GM21619 (cell line): ENCODE measurements around the gene LRSAM1.

ENCODE experiments used
- ATAC-seq: cut with Tn5 transposase; IDR thresholded peaks from one replicate; pipeline ENCODE4 v1.9.1; 2021; ENCODE audit not compliant: unreplicated experiment

The LRSAM1 gene

GRCh38 chr9:127509955-127510299 lies 58.6 kb downstream of the LRSAM1 start:
- no peak for ATAC-seq

DNA sequence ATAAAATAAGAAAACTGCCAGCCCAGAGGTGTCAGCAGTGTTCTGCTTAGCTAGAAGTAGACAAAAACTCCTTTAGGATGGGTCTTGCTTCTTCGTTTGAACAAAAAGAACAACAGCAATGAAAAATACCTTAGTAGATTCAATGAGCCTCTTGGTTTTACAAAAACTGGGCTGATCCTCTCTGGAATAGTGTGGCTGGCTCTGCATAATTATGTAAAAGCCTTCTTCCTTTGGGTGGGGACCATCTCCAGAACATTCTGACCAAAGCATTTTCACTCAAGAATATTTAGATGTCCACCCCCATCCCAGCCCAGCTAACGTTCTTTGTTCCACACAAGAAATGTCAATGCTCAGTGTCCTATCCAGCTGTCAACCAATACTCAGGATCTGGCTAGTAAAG lies 63.2 kb downstream of the LRSAM1 start:
- no peak for ATAC-seq

GRCh38 chr9:127516835-127517607 lies 65.7 kb downstream of the LRSAM1 start:
- ATAC-seq: no peak

DNA sequence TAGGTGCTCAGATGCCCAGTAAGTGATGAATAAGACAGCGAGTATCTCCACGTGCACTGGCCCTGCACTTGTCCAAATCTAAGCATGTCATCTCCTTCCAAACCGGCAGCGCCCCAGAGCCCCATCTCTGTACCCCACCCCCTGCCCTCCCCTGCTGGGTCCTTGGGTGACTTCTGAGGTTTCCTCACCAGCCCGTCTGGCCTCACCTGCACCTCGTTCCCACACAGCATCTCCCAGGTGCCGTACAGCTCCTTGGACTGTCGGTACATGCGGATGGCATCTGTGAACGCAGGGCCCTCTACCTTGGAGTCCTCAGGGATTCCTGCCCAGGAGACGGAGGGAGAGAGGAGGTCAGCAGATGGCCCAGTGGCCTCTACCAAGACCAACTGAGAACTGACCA lies 66.3 kb downstream of the LRSAM1 start:
- no peak for ATAC-seq

DNA sequence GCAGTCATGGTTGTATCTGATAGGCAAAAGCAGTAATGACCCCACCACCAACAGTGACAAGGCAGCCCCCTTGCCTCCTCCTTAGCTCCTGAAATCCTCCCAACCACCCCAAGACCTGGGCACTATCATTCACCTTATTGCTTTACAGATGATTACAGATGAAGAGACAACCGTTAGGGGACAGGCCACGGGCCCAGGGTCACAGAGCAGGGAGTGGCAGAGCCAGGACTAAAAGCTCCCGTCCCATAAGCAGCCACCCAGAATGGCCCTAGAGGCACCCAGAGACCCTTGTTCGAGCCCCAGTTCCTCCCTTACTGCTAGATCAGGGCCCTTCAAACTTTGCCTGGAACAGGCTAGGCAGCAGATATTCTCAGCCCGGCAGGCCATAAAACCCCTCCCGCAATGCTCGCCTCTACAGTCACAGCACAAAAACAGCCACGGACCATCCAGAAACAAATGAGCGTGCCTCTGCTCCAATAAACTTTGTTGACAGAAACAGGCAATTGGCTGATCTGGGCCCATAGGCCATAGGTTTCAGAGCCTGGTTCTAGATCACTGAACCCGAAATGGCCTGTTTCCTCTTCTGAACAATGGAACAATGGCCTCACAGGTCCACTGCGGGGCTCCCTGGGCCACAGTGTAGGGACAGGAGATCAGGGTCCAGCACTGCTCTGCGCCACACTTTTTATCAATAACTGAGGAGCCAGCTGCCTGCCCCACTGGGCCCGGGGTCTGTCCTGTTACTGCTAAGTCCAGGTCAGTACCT lies 67.0 kb downstream of the LRSAM1 start:
- no peak for ATAC-seq

DNA sequence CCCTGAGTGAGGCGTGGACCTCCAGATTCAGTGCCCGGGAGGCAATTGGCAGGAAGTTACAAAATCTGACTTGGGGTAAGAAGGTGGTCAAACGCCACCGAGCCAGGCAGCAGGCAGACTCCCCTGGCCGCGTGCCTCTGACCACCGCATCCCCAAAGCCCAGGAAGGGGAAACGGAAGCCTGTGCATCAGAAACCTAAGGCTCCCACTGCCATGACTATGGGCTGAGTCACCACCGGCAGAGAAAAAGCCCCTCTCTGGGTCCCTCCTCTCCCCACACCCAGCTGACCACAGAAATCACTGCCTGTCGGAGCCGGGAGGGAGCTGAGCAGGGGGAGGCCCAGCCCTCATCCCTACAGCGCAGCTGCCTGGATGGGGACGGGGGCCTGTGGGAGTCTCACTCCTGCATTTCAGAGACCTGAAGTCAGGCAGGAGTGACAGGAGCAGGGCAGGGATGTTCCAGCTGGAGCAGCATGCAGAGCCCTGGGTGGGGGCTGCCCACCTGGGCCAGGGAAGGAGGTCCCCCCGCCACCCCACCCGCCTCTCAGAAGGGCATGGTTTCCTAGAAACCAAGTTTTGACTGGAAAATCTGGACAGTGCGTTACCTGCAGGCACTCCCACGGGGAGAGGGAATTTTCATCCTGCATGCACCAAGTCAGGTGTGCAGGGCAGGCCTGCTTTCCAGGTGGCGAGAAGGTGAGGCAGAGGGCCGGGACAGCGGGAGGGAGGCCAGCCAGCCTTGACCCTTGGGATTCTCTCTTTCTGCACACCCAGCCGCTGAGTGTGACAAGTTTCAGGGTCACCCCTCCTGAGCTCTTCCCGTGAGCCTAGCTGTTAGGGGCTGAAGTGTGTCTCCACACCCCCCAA lies 68.2 kb downstream of the LRSAM1 start:
- ATAC-seq: no peak

GRCh38 chr9:127520941-127521918 lies 69.9 kb downstream of the LRSAM1 start:
- no peak for ATAC-seq

DNA sequence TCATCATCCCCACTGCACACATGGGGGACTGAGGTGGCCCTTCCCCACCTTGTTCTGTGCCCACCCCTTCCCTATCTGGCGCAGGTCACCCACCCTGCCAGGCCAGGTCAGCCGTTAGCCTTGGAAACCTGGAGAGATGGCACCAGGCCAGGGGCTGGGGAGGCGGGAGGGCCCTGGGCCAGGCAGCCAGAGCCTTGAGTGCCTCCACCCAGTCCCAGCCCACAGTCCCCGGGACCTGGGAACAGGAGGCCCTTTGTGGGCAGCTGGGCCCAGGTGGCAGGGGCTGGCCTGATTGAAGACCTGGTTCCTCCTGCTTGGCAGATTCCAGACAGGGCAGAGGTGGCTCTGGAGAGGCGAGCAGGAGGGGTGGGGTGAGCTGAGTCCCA lies 70.6 kb downstream of the LRSAM1 start:
- no peak for ATAC-seq

DNA sequence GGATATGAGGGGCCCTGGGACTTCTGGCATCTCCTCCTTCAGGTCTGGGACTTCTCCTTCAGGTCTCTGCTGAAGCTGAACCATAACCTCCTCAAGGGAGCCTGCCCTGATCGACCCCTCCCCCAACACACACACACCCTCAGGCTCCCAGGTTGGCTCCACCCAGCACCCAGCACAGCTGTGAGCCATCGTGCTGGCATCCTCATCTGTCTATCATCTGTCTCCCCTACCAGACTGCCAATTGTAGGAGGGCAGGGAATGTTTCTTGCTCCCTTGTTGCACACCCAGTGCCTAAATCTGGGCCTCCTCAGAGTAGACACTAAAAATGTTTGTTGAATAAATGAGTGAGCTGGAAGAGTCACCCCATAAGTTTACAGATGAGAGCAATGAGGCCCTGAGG lies 71.4 kb downstream of the LRSAM1 start:
- no peak for ATAC-seq

DNA sequence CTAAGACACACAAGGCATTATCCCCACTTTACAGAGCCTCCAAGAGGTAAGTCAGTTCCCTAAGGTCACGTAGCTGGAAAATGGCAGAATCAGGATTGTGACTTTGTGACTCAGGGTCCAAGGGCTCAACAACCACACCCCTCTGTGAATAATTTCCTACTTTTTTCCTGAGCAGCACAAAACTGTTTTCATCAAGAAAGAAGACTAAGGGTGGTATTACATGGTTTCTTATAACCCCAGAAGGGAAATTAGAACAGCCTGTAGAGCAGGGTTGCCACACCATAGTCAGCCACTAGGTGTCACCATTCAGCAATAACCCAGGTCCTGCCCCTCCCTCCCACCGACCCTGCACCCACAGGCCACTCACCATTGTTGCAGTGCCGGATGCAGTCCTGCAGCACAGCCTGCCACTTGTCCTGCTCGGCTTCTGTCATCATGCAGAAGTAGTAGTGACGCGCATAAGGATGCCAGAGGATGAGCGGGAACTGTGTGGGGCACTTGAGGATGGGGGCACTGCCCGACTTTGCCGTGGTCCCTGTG lies 72.1 kb downstream of the LRSAM1 start:
- ATAC-seq: no peak

DNA sequence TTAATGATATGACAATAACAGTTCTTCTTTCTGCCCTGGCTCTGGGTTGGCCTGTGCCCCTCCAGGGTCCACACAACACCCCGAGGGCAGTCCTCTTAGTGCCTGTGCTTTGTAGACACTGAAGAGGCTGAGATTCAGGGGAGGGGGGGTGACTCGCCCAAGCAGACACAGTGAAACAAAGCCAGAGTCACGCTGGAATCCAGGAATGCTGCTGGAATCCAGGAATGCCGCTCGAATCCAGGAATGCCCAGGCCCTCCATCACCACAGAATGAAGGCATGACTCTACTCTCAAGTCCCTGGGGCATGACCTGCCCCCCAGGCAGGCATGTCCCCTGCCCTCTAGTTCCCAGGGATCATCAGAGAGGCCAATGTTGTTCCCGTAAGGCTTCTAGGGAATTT lies 73.1 kb downstream of the LRSAM1 start:
- ATAC-seq: no peak

DNA sequence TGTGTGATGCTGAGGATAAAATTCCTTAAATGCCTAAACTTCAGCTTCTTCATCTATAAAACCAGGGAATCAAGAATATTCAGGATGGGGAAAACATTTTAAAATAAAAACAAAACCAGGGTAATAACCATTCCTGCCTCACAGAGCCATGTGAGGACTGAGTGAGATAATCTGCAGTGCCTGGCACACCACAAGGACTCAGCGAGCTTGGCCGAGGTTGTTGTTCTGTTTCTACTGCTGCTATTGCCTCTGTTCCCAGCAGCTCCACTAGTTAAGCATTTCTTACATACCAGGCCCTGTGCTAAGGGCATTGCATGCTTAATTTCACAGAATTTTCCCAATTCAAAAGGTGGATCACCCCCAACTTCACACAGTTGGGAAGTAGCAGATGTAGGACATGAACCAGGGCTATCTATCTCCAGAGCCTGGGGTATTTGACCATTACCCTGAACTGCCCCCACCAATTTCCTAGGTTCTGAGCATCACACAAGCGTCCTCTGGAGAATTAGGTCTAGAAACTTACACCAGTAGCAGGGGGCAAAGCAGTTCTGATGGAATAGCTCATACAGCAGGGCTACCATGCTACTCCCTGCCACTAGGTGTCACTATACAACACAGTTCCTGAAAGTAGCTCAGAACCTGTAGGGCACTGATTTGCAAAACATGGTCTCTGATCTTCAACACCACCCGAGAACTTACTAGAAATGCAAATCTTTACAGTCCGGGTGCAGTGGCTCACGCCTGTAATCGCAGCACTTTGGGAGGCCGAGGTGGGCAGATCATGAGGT lies 74.3 kb downstream of the LRSAM1 start:
- no peak for ATAC-seq

GRCh38 chr9:127526655-127527559 lies 75.6 kb downstream of the LRSAM1 start:
- no peak for ATAC-seq

DNA sequence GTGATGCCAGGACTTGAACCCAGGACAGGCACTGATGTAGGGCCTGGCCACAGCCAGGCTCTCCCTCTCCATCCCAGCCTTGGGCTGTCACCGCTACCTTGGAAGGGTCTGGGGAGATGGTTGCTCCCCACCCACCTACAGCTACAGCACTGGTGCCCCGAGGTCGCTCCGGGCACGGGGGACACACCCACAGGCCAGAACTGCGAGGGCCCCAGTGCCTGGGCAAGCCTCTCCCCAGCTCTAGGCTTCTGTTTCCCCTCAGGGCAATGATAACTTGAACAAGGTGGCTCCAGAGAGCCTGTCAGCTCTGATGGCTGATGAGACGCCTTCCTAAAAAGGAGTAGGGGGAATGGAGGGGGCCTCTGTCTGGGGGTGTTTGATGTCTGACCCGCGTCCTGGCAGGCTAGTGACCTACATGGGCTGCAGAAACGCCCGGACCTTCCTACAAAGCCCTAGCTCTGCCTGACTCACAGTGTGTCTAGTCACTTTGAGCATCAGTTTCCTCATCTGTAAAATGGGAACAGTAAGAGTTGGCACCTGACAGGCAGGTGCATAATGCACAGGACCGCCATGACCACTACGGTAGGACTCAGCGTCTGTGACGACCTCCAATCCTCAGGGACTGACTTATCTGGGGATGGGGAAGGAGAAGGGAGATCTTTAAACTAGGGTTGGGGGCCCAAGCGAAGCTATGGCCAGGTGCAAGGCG lies 76.4 kb downstream of the LRSAM1 start:
- no peak for ATAC-seq

DNA sequence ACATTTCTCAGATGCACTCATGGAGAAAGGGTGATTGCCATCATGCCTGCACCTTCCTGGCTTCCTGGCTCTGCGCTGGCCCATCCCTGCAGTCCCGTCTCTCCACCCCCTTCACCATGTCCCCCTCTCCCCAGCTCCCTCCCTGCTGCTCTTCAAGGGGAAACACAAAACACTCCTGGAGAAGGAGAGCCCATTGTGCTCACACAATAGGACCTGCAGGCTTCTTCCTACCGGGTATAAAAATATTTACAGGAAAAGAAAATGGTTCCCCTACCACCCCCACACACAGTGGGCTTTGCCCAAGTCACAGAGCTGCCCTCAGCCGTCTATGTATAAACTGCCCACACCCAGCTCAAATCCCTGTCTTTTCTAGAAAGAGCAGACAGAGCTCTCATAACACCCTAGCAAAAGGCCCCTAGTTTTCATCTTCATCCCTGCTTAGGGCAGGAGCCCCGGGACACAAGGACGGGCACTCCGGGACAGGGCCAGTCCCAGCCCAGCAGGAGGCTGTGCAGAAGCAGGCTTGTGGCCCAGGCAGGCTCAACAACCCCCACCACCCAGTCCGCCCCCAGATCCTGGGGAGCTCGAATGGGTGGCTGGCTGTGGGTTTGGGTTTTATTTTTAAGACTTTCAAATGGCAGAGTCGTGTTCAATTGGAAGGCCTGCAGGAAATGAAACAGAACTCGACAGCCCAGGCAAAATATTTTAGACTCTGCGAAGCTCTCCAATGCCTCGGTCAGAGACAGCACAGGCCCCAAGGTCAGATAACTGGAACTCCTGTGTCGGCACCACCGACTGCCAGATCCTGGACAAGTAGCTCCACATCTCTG lies 77.3 kb downstream of the LRSAM1 start:
- ATAC-seq: no peak

DNA sequence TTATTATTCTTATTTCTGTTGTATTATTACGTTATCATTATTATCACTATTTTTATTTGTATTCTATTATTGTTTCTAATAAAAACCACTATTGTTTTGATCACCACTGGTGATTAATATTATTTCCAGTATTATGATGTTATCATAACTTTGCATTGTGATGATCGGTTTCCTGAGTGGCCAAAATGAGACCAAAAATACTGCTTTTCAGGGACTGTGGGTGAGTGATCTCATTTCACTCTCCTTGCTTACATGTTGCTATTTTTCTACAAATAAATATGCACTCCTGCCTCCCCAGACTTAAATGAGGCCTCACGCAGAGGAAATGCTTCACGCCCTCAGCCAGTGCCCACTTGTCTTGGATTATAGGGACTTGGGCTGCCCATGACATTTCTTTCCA lies 78.4 kb downstream of the LRSAM1 start:
- no peak for ATAC-seq
